HL-60 (cell line): ENCODE measurements around the gene MT1X.

ENCODE experiments used
- GABPA ChIP-seq: IDR thresholded peaks from 2 replicates; pipeline ENCODE4 v1.6.1; 2012; ENCODE audit warnings: low read depth
- POLR2AphosphoS5 ChIP-seq: IDR thresholded peaks from 2 replicates; pipeline ENCODE4 v1.6.1; 2012; ENCODE audit warnings: low read depth
- SPI1 ChIP-seq: IDR thresholded peaks from 2 replicates; pipeline ENCODE4 v1.6.1; 2012; ENCODE audit warnings: low read depth, mild to moderate bottlenecking, borderline replicate concordance
- TF ChIP-seq, protein P1 (sequence below): IDR thresholded peaks from one replicate; pipeline ENCODE4 v1.5.1; 2011; ENCODE audit warnings: low read length, control low read depth, inconsistent platforms; ENCODE audit not compliant: insufficient read depth
- TF ChIP-seq, protein P2 (sequence below): IDR thresholded peaks from 2 replicates; pipeline ENCODE4 v1.6.1; 2012; ENCODE audit warnings: low read depth; ENCODE audit not compliant: insufficient replicate concordance

DNA sequence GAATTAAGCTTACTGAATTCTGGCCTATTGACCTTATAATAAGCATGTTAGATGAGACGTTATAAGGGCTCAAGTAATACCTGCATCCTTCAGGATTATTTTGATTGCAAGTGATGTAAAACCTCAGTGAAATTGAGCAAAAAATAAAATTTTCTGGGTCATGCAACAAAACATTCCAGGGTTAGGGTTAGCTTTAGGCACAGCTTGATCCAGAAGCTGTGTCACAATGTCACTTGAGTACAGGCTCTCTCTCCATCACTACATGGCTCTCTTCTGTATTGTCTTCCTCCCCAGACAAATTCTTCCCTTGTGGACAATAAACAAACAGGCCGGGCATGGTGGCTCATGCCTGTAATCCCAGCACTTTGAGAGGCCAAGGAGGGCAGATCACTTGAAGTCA, 44.0 kb downstream of the MT1X start:
- TF ChIP-seq GABPA: no peak
- TF ChIP-seq, protein P1, sequence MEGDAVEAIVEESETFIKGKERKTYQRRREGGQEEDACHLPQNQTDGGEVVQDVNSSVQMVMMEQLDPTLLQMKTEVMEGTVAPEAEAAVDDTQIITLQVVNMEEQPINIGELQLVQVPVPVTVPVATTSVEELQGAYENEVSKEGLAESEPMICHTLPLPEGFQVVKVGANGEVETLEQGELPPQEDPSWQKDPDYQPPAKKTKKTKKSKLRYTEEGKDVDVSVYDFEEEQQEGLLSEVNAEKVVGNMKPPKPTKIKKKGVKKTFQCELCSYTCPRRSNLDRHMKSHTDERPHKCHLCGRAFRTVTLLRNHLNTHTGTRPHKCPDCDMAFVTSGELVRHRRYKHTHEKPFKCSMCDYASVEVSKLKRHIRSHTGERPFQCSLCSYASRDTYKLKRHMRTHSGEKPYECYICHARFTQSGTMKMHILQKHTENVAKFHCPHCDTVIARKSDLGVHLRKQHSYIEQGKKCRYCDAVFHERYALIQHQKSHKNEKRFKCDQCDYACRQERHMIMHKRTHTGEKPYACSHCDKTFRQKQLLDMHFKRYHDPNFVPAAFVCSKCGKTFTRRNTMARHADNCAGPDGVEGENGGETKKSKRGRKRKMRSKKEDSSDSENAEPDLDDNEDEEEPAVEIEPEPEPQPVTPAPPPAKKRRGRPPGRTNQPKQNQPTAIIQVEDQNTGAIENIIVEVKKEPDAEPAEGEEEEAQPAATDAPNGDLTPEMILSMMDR: no peak
- TF ChIP-seq POLR2AphosphoS5: no peak
- TF ChIP-seq, protein P2, sequence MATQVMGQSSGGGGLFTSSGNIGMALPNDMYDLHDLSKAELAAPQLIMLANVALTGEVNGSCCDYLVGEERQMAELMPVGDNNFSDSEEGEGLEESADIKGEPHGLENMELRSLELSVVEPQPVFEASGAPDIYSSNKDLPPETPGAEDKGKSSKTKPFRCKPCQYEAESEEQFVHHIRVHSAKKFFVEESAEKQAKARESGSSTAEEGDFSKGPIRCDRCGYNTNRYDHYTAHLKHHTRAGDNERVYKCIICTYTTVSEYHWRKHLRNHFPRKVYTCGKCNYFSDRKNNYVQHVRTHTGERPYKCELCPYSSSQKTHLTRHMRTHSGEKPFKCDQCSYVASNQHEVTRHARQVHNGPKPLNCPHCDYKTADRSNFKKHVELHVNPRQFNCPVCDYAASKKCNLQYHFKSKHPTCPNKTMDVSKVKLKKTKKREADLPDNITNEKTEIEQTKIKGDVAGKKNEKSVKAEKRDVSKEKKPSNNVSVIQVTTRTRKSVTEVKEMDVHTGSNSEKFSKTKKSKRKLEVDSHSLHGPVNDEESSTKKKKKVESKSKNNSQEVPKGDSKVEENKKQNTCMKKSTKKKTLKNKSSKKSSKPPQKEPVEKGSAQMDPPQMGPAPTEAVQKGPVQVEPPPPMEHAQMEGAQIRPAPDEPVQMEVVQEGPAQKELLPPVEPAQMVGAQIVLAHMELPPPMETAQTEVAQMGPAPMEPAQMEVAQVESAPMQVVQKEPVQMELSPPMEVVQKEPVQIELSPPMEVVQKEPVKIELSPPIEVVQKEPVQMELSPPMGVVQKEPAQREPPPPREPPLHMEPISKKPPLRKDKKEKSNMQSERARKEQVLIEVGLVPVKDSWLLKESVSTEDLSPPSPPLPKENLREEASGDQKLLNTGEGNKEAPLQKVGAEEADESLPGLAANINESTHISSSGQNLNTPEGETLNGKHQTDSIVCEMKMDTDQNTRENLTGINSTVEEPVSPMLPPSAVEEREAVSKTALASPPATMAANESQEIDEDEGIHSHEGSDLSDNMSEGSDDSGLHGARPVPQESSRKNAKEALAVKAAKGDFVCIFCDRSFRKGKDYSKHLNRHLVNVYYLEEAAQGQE: no peak
- TF ChIP-seq SPI1: no peak
